Caco-2 (cell line): ENCODE results near the gene FRMD4B. TPM values are rescaled to one million over a fixed set of nuclear protein-coding genes. Genes with fewer than 3 reads are reported as not detected.

Experiments
- BruUV-seq: library from RNA; stranded (reverse); fragments of 400-500 nt; replicated peaks from 2 replicates; lab custom pipeline; 2021; lab: Mats Ljungman, UMichigan
- CTCF ChIA-PET: fragments of 300-600 bp; sonication (Branson Sonifier 250); formaldehyde crosslinking; loops from one replicate; lab custom pipeline; 2022; ENCODE audit warnings: antibody characterized with exemption; lab: Charles Lee
- POLR2A ChIA-PET: fragments of 300-600 bp; sonication (Branson Sonifier 250); formaldehyde crosslinking; loops from one replicate; lab custom pipeline; 2022; ENCODE audit warnings: antibody characterized with exemption; lab: Charles Lee
- DNase-seq, 2 experiments: peaks; one replicate each; pipeline versions ENCODE4 v3.0.0 to v3.0.0-alpha.2; 2020 to 2022
- H3K27me3 ChIP-seq: replicated peaks from 2 replicates; pipeline ENCODE4 v1.6.0; 2011; ENCODE audit warnings: low read length; ENCODE audit not compliant: control insufficient read depth, insufficient read depth
- H3K36me3 ChIP-seq: 2 replicates; pipeline ENCODE4 v1.5.1; 2011; ENCODE audit warnings: low read length; ENCODE audit not compliant: control insufficient read depth, insufficient read depth
- H3K4me1 ChIP-seq: fragments of 250-450 bp; sonication (Bioruptor Pico); 2 replicates; pipeline ENCODE4 v1.5.1; 2020; ENCODE audit warnings: mild to moderate bottlenecking
- H3K4me3 ChIP-seq: 2 replicates; pipeline ENCODE4 v1.5.1; 2011; ENCODE audit warnings: low read depth, mild to moderate bottlenecking, control low read depth, low read length
- H3K9me3 ChIP-seq: fragments of 250-450 bp; sonication (Bioruptor Pico); 2 replicates; pipeline ENCODE4 v1.5.1; 2020; ENCODE audit warnings: mild to moderate bottlenecking, moderate library complexity
- H3K27ac Mint-ChIP-seq: one replicate; pipeline ENCODE4 v1.8.0; 2022; ENCODE audit warnings: mixed read lengths; ENCODE audit not compliant: unreplicated experiment
- H3K27me3 Mint-ChIP-seq: one replicate; pipeline ENCODE4 v1.8.0; 2022; ENCODE audit warnings: mixed read lengths; ENCODE audit not compliant: insufficient read depth, unreplicated experiment
- H3K36me3 Mint-ChIP-seq: one replicate; pipeline ENCODE4 v1.8.0; 2022; ENCODE audit warnings: mild to moderate bottlenecking, mixed read lengths; ENCODE audit not compliant: insufficient read depth, unreplicated experiment
- H3K4me1 Mint-ChIP-seq: one replicate; pipeline ENCODE4 v1.8.0; 2022; ENCODE audit warnings: low read depth, mixed read lengths; ENCODE audit not compliant: unreplicated experiment
- H3K4me3 Mint-ChIP-seq: one replicate; pipeline ENCODE4 v1.8.0; 2022; ENCODE audit warnings: mild to moderate bottlenecking, moderate library complexity, mixed read lengths; ENCODE audit not compliant: unreplicated experiment
- H3K9me3 Mint-ChIP-seq: one replicate; pipeline ENCODE4 v1.8.0; 2022; ENCODE audit warnings: mixed read lengths; ENCODE audit not compliant: unreplicated experiment
- intact Hi-C: fragments of 100-400 bp; cut with micrococcal nuclease; formaldehyde crosslinking; loops from one replicate; pipeline ENCODE4 v1.10.0; 2022; ENCODE audit not compliant: unreplicated experiment
- total RNA-seq: library from RNA; stranded (reverse); gene quantifications from 2 replicates; pipeline ENCODE4 v1.2.3, GENCODE V29; 2022
- TF ChIP-seq, protein P1 (sequence below), 2 experiments: fragments of 200-600 bp in 1 of 2; IDR thresholded peaks; 1 replicate in 1 of 2; 2 replicates in 1 of 2; pipeline versions ENCODE4 v1.5.1 to v1.8.0; 2011 to 2022; ENCODE audit warnings: antibody characterized with exemption in 1 of 2, control low read depth in 1 of 2, inconsistent platforms in 1 of 2, low read depth in 1 of 2, low read length in 1 of 2, mild to moderate bottlenecking in 1 of 2, moderate library complexity in 1 of 2; ENCODE audit not compliant: insufficient read depth in 1 of 2, severe bottlenecking in 1 of 2, unreplicated experiment in 1 of 2

FRMD4B gene
- total RNA-seq, 1 experiment from 2014 or later: 47.5 TPM

DNA sequence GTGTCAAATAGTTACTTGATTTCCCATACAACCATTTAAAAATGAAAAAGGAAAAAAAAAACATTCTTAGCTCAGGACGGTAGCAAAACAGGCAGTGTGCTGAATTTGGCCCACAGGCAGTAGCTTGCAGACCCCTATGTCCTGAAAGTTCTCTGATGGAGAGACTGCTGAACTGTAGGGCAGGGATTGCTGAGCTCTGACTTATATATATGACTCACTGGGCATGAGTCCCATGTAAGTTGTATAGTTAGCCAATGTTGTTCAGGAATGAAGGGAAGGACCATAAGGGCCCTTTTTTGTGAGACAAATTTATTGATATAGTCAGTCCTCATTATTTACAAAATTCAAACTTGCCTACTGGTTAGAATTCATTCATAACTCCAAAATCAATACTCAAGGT, 36.9 kb upstream of the FRMD4B start:
- H3K9me3 ChIP-seq: no peaks in the 10 kb centered on the region
- peaks cover 14% of the 10 kb centered on the region for H3K4me1 ChIP-seq
- TF ChIP-seq, protein P1, sequence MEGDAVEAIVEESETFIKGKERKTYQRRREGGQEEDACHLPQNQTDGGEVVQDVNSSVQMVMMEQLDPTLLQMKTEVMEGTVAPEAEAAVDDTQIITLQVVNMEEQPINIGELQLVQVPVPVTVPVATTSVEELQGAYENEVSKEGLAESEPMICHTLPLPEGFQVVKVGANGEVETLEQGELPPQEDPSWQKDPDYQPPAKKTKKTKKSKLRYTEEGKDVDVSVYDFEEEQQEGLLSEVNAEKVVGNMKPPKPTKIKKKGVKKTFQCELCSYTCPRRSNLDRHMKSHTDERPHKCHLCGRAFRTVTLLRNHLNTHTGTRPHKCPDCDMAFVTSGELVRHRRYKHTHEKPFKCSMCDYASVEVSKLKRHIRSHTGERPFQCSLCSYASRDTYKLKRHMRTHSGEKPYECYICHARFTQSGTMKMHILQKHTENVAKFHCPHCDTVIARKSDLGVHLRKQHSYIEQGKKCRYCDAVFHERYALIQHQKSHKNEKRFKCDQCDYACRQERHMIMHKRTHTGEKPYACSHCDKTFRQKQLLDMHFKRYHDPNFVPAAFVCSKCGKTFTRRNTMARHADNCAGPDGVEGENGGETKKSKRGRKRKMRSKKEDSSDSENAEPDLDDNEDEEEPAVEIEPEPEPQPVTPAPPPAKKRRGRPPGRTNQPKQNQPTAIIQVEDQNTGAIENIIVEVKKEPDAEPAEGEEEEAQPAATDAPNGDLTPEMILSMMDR (IDR thresholded peaks at IDR 0.05; ENCODE audit: insufficient read depth in 1 of 2, low read depth in 1 of 2, low read length in 1 of 2, severe bottlenecking in 1 of 2, unreplicated experiment in 1 of 2): no peak
- H3K4me3 ChIP-seq: no peak overlapping the region
- Mint-ChIP-seq H3K36me3 (no peaks in the 10 kb centered on the region), H3K27me3 (no peaks in the 10 kb centered on the region), H3K27ac (no peak overlapping the region), H3K9me3 (no peaks in the 10 kb centered on the region), H3K4me1 (peaks cover 17% of the 10 kb centered on the region), H3K4me3 (no peak overlapping the region)
- H3K27me3 ChIP-seq: no peaks in the 10 kb centered on the region
- POLR2A ChIA-PET: no interaction called here
- intact Hi-C loops: no loop called here
- CTCF ChIA-PET: interaction anchor here (0.6 kb wide), 1 partner anchor 96 kb away, joined by 4 read pairs; no protein-coding TSS in a partner anchor
- BruUV-seq: no TSS peak
- H3K36me3 ChIP-seq: no peaks in the 10 kb centered on the region
- no peak for DNase-seq

- no peaks in the 10 kb centered on the region for H3K27me3 Mint-ChIP-seq
- Histone ChIP-seq H3K36me3 (no peaks in the 10 kb centered on the region), H3K9me3 (no peaks in the 10 kb centered on the region), H3K4me3 (no peak overlapping the region), H3K4me1 (peaks cover 4% of the 10 kb centered on the region), H3K27me3 (no peaks in the 10 kb centered on the region)
- H3K4me1 Mint-ChIP-seq: peaks cover 9% of the 10 kb centered on the region
- intact Hi-C loops: no loop called here
- TF ChIP-seq, protein P1 (IDR thresholded peaks at IDR 0.05; ENCODE audit: insufficient read depth in 1 of 2, low read depth in 1 of 2, low read length in 1 of 2, severe bottlenecking in 1 of 2, unreplicated experiment in 1 of 2): no peak
- no peaks in the 10 kb centered on the region for H3K9me3 Mint-ChIP-seq
- H3K4me3 Mint-ChIP-seq: no peak overlapping the region
- H3K27ac Mint-ChIP-seq: no peak overlapping the region
- no peaks in the 10 kb centered on the region for H3K36me3 Mint-ChIP-seq
- BruUV-seq: no TSS peak
- ChIA-PET POLR2A (no interaction called here), CTCF (no interaction called here)
- DNase-seq: no peak
Observed at GRCh38 chr3:69420781-69421520, 35.1 kb upstream of the FRMD4B start.

GRCh38 chr3:69419276-69419675, 33.4 kb upstream of the FRMD4B start:
- TF ChIP-seq, protein P1 (IDR thresholded peaks at IDR 0.05; ENCODE audit: insufficient read depth in 1 of 2, low read depth in 1 of 2, low read length in 1 of 2, severe bottlenecking in 1 of 2, unreplicated experiment in 1 of 2): no peak
- H3K36me3 ChIP-seq: no peaks in the 10 kb centered on the region
- no peak for DNase-seq
- CTCF ChIA-PET: no interaction called here
- H3K4me1 ChIP-seq: no peaks in the 10 kb centered on the region; the same call in 1 of the 2 replicates
- Mint-ChIP-seq H3K27ac (no peak overlapping the region), H3K27me3 (no peaks in the 10 kb centered on the region), H3K4me1 (no peaks in the 10 kb centered on the region), H3K9me3 (no peaks in the 10 kb centered on the region), H3K4me3 (no peak overlapping the region), H3K36me3 (no peaks in the 10 kb centered on the region)
- H3K9me3 ChIP-seq: no peaks in the 10 kb centered on the region
- BruUV-seq: no TSS peak
- H3K27me3 ChIP-seq: no peaks in the 10 kb centered on the region
- no peak overlapping the region for H3K4me3 ChIP-seq
- POLR2A ChIA-PET: no interaction called here
- intact Hi-C loops: no loop called here
